Mesenchymal stem cell (in vitro differentiated cells and primary cell): ENCODE results near the gene TRIM73. TPM values are rescaled to one million over a fixed set of nuclear protein-coding genes. Genes with fewer than 3 reads are reported as not detected.

Experiments
- small RNA-seq: library from polyadenylated mRNA; stranded (forward); fragments of <200 nt; extraction: miRNeasy Mini kit (QIAGEN cat#:217004); gene quantifications from one replicate; pipeline ENCODE3, GENCODE V24; 2013; ENCODE audit warnings: low read depth

TRIM73 gene

Small RNAs within 50 kb of the gene (small RNA-seq; reads per million reads assigned to genes)
- not detected for gene RF00019
